ENCODE measurements around the gene SHOC2.

DNA sequence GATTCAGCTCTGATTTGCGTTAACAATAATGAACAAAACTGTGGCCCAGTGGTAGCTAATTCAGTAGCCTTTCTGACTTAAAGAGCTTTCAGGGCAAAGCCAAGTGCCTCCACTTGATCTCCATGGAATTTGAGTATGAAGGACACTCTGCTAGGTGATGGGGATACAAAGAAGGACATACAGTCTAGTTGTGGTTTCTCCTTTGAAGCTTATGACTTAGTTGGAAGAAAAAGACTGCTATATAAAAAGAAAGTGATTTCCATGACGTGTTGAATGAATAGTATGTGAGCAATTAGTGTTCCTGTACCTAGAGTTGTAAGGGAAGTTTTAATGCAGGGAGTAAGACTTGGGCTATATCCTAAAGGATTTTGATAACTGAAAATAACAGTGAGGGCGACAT, 39.4 kb upstream of the SHOC2 start:
- no peak for TF ChIP-seq POLR2A (IDR thresholded peaks at IDR 0.05)
- TF ChIP-seq, protein P1, sequence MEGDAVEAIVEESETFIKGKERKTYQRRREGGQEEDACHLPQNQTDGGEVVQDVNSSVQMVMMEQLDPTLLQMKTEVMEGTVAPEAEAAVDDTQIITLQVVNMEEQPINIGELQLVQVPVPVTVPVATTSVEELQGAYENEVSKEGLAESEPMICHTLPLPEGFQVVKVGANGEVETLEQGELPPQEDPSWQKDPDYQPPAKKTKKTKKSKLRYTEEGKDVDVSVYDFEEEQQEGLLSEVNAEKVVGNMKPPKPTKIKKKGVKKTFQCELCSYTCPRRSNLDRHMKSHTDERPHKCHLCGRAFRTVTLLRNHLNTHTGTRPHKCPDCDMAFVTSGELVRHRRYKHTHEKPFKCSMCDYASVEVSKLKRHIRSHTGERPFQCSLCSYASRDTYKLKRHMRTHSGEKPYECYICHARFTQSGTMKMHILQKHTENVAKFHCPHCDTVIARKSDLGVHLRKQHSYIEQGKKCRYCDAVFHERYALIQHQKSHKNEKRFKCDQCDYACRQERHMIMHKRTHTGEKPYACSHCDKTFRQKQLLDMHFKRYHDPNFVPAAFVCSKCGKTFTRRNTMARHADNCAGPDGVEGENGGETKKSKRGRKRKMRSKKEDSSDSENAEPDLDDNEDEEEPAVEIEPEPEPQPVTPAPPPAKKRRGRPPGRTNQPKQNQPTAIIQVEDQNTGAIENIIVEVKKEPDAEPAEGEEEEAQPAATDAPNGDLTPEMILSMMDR (IDR thresholded peaks at IDR 0.05), result no peak
